HG02943 (cell line): ENCODE data around the gene RAP1GDS1.

Source experiments
- ATAC-seq: cut with Tn5 transposase; IDR thresholded peaks from one replicate; pipeline ENCODE4 v1.9.1; 2021; ENCODE audit warnings: mild to moderate bottlenecking, low read depth, moderate library complexity; ENCODE audit not compliant: unreplicated experiment

Gene RAP1GDS1

DNA sequence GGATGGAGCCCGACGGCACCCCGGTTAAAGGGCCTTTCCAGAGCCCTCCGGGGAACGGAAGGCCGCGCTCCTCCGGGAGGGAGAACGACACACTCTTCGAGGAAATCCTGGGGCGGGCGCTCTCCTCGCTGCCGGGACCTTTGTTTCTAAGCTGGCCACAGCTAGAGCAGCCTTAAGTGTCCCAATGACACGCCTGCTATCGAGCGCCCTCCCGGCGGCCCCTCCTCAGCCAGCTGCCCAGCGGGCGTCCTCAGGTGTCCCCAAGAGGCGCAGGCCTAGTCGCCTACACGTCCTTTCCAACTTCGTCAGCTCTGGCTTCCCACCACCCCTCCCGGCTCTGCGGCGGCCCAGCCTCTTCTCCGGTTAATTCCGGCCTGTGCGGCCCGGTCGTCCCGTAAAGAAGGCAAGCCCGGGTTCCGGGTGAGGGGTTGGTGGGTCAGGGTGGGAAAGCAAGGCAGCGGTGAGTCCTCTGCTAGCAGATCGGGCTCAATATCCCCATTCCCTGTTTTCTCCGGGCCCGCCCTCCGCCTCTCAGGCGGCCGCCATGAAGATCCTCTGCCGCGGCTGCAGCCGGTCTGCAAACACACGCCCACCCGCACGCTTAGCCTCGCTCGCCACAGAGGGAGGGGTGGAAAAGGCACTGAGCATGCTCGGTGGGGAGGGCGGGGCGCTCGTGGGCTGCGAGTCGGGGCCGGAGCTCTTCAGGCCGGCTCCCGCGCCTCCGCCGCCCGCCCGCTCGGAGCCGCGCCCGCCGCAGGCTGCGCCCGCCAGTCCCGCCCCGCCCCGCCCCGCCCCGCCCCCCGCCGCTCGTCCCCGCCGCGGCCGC is at the start of gene RAP1GDS1:
TSS of gene RAP1GDS1 (plus strand) at position 806 of the 826 bp plus-strand sequence. CDS start 182 bp downstream, outside the sequence.
- ATAC-seq, result peak; percentile 89

DNA sequence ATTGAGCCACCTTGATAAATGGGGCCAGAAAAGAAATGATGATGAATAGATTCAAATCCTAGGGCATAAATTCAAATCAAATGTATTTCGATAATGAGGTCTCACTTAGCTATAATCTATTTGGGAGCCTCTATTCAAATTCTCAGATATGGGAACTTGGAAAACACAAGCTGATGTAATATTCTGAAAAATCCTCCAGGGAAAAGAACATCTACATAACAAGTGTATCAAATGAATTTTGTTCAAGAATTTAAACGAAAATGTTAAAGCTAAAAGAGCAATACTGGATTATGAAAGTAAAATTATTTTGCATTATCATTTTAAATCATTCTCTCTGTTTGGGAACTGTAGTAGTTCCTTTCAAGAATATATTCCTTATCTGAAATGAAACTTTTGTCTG is 38.9 kb upstream of the RAP1GDS1 start:
- ATAC-seq, result no peak

DNA sequence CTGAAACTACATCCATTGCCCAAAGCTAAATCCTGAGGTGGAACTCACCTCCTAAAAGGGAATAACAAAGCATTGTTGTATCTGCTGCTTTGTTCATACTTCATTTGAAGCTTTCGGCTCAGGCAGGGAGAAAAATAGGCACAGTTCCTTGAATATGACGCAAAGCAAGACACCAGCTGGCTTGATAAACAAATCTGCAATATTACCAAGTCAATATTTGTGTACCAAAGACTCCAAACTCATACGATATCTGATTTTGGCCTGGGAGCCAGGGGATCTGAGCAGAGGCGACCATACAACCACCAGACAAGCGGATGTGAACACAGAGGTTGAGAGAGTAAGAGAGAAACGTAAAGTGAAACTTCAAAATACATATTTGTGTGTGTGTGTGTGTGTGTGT is 34.8 kb upstream of the RAP1GDS1 start:
- no peak for ATAC-seq

DNA sequence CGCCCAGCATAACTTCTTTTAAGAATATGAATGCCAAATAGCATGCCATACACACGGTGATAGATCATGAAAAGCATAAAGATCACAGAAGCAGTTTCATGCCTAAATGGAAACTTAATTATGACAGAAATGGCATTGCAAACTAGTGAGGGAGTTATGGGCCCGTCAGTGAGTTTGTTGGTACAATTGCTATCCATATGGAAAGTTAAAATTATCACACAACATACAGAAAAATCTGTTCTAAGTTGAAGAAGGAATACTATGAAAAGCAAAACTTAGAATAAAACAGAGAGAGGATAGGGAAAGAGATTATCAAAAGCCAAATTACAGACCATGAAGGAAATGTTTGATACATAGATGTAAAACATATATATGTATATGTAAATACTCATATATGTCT is 30.2 kb upstream of the RAP1GDS1 start:
- no peak for ATAC-seq

GRCh38 chr4:98232202-98232601 is 29.0 kb upstream of the RAP1GDS1 start:
- ATAC-seq, result no peak

DNA sequence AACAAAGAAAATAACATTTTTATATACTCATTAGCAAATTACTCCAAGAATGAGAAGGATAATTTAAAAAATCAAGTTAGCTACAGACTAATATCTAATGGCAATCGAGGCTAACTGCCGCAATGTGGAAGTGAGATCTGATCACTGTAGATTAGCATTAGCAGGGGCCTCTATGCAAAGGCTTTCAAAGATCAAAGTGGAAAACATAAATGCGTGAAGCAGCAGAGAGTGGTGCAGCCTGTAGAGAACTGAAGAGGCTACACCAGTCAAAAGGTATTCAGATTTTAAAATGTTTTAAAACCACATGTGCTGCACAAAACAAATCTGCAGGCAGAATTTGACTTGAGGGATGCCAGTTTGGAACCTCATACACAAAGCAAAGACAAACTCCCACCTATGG is 24.0 kb upstream of the RAP1GDS1 start:
- ATAC-seq, result no peak

DNA sequence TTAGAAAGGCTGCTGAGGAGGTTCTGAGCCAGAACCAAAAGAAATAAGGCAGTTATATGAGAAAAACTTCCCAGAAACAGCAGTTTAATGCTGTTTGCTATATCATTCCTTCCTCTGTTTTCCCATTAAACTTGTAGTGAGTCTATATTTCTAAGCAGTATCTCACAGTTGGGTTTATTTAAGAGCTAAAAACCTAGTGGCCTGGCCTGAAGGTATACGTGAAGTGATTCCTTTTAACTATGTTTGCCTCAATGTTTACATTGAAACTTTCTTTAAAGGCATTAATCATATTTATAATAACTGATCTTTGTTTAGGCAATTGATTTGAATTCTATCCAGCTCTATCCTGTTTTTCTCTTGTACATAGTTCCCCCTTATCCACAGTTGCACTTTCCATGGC is 19.1 kb upstream of the RAP1GDS1 start:
- no peak for ATAC-seq

GRCh38 chr4:98242538-98242937 is 18.6 kb upstream of the RAP1GDS1 start:
- ATAC-seq, result no peak

DNA sequence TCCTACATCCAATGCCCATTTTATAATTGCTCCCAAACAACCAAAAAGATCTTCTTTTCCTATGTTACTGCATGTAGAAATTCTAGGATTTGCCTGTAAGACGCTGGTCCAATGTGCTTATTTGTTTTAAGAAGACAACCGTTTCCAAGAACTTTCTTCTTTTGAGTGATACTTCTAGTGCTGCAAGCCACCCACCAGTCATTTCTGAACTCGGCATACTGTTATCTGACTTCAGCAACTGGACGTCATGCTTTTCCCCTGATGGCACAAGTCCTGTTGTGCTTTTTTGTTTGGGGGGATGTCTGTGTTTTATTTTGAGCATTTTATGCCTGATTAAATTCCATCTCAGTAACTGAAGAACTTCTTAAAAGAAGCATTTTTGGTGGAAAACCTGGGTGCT is 16.0 kb upstream of the RAP1GDS1 start:
- ATAC-seq, result no peak

DNA sequence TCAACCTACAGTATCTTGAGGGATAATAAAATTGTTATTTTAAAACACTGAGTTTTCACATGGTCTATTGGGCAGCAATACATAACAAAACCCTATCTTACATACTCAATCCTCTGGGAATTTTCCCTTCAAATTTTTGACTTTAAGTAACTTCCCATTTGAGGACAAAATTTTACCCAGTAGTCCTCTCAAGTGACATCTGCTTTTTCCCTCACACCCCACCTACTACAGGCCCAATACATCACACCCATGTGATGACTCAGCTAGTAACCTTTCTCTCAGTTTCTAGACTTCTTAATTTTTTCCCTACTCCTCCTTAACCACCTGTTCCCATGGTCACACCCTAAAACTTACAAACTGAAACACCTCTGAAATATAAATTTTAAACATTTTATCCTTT is 12.2 kb upstream of the RAP1GDS1 start:
- ATAC-seq, result no peak

GRCh38 chr4:98249831-98250230 is 11.4 kb upstream of the RAP1GDS1 start:
- ATAC-seq, result no peak

DNA sequence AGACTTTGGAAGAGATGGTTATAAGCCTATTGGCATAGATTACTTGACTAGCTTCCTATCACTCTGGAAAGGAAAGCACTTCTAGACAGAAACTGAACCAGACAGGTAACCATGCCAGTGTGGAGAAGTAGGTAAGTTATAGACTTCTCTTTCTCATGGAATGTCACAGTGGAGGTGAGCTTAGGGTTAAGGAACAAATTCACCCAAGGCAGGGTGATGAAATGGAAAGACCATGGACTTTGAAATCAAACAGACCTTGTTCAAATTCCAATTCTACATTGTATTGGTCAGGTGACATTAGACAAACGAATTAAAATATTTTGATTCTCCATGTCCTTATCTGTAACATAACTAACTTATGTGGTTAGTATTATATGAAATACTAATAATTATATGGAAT is 7.7 kb upstream of the RAP1GDS1 start:
- ATAC-seq, result no peak

- peak; percentile 7 for ATAC-seq
Measured at GRCh38 chr4:98260047-98260578, 1.1 kb upstream of the RAP1GDS1 start.

DNA sequence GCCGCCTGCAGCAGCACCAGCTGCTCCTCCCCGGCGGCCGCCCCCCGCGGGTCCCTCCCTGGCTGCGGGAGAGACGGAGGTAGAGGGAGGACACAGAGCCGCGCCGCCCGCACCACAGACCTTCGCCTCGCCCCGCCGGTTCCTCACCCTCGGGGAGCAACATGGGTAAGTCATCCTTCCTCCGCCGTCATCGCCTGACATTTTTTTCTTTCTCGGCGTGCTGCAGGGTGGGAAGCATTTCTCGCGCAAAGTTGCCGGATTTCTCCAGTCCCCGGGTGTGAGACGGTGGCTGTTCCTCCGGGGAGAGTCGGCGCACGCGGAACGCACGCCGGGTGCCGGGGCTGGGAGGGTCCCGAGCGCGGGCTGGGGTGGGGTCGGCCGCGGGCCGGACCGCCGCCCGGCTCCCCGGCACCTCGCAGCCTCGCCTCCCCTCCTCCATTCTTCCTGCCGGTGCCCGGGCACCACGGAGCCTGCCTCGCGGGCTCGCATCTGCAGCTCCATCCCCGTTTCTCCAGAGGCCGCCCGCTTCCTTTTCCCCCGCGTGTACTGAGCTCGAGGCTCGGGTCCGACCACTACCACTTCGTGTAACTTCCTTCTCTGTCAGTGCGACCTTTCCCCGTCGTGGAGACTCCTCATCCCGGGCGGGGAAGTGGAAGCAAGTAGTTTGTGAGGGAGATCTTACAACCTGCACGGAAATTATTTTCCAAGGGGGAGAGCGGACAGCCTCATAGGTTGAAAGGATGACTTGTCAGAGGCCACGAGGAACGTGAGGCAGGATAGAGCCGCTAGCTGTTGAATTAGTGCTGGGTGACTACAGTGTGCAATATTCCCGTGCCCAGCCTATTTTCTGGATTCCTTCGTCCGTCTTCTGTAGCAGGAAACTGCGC is 464 bp downstream of the RAP1GDS1 start:
- peak; percentile 22 for ATAC-seq

DNA sequence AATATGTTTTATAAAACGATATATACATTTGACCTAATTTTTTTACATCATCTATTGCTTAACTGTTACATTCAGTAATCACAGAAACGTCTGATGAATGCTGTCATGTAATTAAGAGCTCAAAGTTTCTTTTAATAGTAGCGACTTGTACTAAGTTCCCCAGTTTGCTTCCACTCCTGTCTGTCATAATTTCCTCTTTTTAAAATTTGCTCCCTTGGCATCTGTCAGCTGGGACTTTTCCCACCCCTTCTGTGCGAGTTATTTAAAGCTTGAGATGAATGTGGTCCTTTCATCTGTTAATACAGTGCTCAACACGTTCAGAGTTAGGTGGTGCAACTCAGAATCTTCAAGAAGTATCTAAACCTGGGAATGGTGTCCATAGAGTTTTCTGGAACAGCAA is 1.2 kb downstream of the RAP1GDS1 start:
- ATAC-seq, result no peak

DNA sequence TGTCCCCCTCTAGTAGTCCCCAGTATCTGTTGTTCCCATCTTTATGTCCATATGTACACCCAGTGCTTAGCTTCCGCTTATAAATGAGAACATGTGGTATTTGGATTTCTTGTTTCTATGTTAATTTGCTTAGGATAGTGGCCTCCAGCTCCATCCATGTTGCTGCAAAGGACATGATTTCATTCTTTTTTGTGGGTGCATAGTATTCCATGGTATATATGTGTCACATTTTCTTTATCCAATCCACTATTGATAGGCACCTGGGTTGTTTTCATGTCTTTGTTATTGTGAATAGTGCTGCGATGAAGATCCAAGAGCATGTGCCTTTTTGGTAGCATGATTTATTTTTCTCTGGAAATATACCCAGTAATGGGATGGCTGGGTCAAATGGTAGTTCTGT is 6.3 kb downstream of the RAP1GDS1 start:
- ATAC-seq, result no peak

GRCh38 chr4:98275145-98275544 is 14.0 kb downstream of the RAP1GDS1 start:
- ATAC-seq, result no peak

GRCh38 chr4:98283219-98284189 is 22.3 kb downstream of the RAP1GDS1 start:
- ATAC-seq, result no peak

DNA sequence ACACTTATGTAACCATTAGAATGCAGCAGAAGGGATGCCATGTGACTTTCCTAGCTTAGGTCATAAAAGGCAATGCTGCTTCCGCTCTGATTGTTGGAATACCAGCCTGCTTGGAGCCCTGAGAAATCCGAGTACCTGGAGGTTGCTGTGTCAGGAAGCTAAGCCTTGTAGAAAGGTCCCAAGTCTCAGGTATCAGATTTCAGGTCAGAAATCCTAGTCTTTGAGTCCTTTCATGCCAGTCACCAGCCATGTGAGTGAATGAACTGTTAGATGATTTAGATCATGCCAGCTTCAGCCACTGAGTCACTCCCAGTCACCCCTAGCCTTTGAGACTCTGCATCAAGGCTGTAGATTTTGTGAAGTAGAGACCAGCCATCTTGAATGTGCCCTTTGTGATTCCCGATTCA is 23.5 kb downstream of the RAP1GDS1 start:
- ATAC-seq, result no peak

DNA sequence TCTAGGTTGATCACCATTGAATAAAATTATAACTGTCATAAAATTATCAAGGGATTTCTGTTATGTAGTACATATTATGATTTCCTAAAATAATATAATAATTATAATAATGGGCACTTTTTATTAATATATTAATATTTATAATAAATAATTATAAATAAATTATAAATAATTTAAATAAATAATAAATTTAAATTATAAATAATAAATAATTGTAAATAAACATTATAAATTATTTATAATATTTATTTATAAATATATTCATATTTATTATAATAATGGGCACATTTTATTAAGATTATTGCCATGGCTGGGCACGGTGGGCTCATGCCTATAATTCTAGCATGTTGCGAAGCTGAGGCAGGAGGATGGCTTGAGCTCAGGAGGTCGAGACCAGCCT is 24.5 kb downstream of the RAP1GDS1 start:
- no peak for ATAC-seq
